HepG2 (cell line): Measurements from ENCODE around the gene SNX11. TPM values are rescaled to one million over a fixed set of nuclear protein-coding genes. Genes with fewer than 3 reads are reported as not detected.

Source experiments
- ATAC-seq: fragments of 200-7000 bp; cut with Tn5 transposase; 3 replicates; pipeline ENCODE4 v1.9.1; 2020; ENCODE audit warnings: mild to moderate bottlenecking, moderate library complexity
- BruUV-seq: library from RNA; stranded (reverse); fragments of 400-500 nt; replicated peaks from 2 replicates; lab custom pipeline; 2021; lab: Mats Ljungman, UMichigan
- CTCF ChIA-PET: fragments of 300-600 bp; formaldehyde crosslinking; extraction: SDS; loops from one replicate; lab custom pipeline; 2021; ENCODE audit warnings: low total read pairs, inconsistent platforms, low intra/inter-chr PET ratio; lab: Yijun Ruan, JAX
- POLR2A ChIA-PET: fragments of 350-600 bp; sonication (Branson Sonifier 250); formaldehyde crosslinking; loops from one replicate; lab custom pipeline; 2020; ENCODE audit warnings: antibody characterized with exemption, inconsistent platforms; lab: Yijun Ruan, JAX
- DNase-seq: peaks from one replicate; pipeline ENCODE4 v3.0.0-alpha.2; 2015; ENCODE audit warnings: low spot score
- FAIRE-seq: peaks from 3 replicates; lab custom pipeline; 2011; peaks lifted over from hg19 to GRCh38; lab: Jason Lieb, UNC
- H2AFZ ChIP-seq: one replicate; pipeline ENCODE4 v1.6.1; 2011; ENCODE audit warnings: low read length, inconsistent platforms
- H3K27ac ChIP-seq: fragments of 300-600 bp; 3 replicates; pipeline ENCODE4 v1.8.0; 2011; ENCODE audit warnings: mixed run types, mild to moderate bottlenecking, mixed read lengths, low read length, inconsistent platforms; ENCODE audit not compliant: insufficient read depth; ENCODE audit errors: extremely low read length
- H3K27me3 ChIP-seq, 2 experiments: fragments of 200-600 bp in 1 of 2; 2 replicates in 1 of 2; 3 replicates in 1 of 2; pipeline versions ENCODE4 v1.6.0 to v1.8.0; 2011; ENCODE audit warnings: low read length in 2 of 2, mild to moderate bottlenecking in 2 of 2, moderate library complexity in 2 of 2, inconsistent platforms in 1 of 2; ENCODE audit not compliant: insufficient read depth in 2 of 2, control insufficient read depth in 1 of 2
- H3K36me3 ChIP-seq, 2 experiments: fragments of 200-600 bp in 1 of 2; replicated peaks in 1 of 2; 2 replicates in 1 of 2; 3 replicates in 1 of 2; pipeline versions ENCODE4 v1.5.1 to v1.8.0; 2011; ENCODE audit warnings: low read length in 2 of 2, inconsistent platforms in 1 of 2; ENCODE audit not compliant: insufficient read depth in 2 of 2, control insufficient read depth in 1 of 2
- H3K4me1 ChIP-seq: 2 replicates; pipeline ENCODE4 v1.5.1; 2012; ENCODE audit warnings: low read length, inconsistent platforms; ENCODE audit not compliant: insufficient read depth
- H3K4me2 ChIP-seq: 2 replicates; pipeline ENCODE4 v1.6.0; 2011; ENCODE audit warnings: low read depth, low read length, inconsistent platforms
- H3K4me3 ChIP-seq, 3 experiments: fragments of 200-600 bp in 1 of 3; sonication (generic), shearing (Covaris generic) in 1 of 3; replicated peaks in 1 of 3; 2 replicates each; pipeline ENCODE4 v1.5.1; 2011 to 2016; ENCODE audit warnings: low read length in 3 of 3, inconsistent platforms in 2 of 3, low read depth in 2 of 3, mild to moderate bottlenecking in 2 of 3, control low read depth in 1 of 3, mixed read lengths in 1 of 3; ENCODE audit not compliant: insufficient read depth in 1 of 3
- H3K79me2 ChIP-seq: one replicate; pipeline ENCODE4 v1.6.1; 2011; ENCODE audit warnings: low read length, inconsistent platforms; ENCODE audit not compliant: insufficient read depth
- H3K9ac ChIP-seq: 2 replicates; pipeline ENCODE4 v1.6.0; 2011; ENCODE audit warnings: mild to moderate bottlenecking, low read depth, low read length, inconsistent platforms; ENCODE audit not compliant: insufficient read depth
- H3K9me3 ChIP-seq: 2 replicates; pipeline ENCODE4 v1.5.1; 2012; ENCODE audit warnings: mild to moderate bottlenecking, low read length
- H4K20me1 ChIP-seq: 2 replicates; pipeline ENCODE4 v1.6.0; 2011; ENCODE audit warnings: inconsistent platforms, mild to moderate bottlenecking, low read length, moderate library complexity; ENCODE audit not compliant: insufficient read depth
- E2F5 ChIP-seq: sonication (generic); formaldehyde crosslinking; conservative IDR thresholded peaks from 2 replicates; pipeline ENCODE4 v1.4.0; 2020; ENCODE audit warnings: missing genetic modification reagents
- EHMT2 ChIP-seq: fragments of 200-600 bp; sonication (generic); IDR thresholded peaks from 2 replicates; pipeline ENCODE4 v1.7.0; 2017; ENCODE audit warnings: antibody characterized with exemption, low read depth, low read length, borderline replicate concordance
- IKZF1 ChIP-seq: fragments of 450-650 bp; IDR thresholded peaks from 2 replicates; pipeline ENCODE4 v1.7.1; 2016
- NCOA1 ChIP-seq: sonication (generic); formaldehyde crosslinking; IDR thresholded peaks from 2 replicates; pipeline ENCODE4 v1.9.0; 2021; ENCODE audit warnings: missing genetic modification reagents
- NCOA5 ChIP-seq: sonication (generic); formaldehyde crosslinking; IDR thresholded peaks from 2 replicates; pipeline ENCODE4 v1.4.0; 2020; ENCODE audit warnings: missing genetic modification reagents
- NONO ChIP-seq, 2 experiments: fragments of 450-650 bp in 1 of 2; sonication (generic) in 1 of 2; formaldehyde crosslinking in 1 of 2; IDR thresholded peaks in 1 of 2; conservative IDR thresholded peaks in 1 of 2; 2 replicates each; pipeline versions ENCODE4 v1.6.1 to v1.8.0; 2017 to 2022; ENCODE audit warnings: mild to moderate bottlenecking in 1 of 2, missing genetic modification reagents in 1 of 2, moderate library complexity in 1 of 2
- NR2F6 ChIP-seq, 2 experiments: IDR thresholded peaks; 2 replicates each; pipeline ENCODE4 v1.6.1; 2016; ENCODE audit warnings: antibody characterized with exemption in 1 of 2, mild to moderate bottlenecking in 1 of 2
- PHF8 ChIP-seq: sonication (generic); formaldehyde crosslinking; IDR thresholded peaks from 2 replicates; pipeline ENCODE4 v1.5.0; 2020; ENCODE audit warnings: missing genetic modification reagents
- RXRB ChIP-seq: IDR thresholded peaks from 2 replicates; pipeline ENCODE4 v1.6.1; 2016; ENCODE audit warnings: borderline replicate concordance, missing genetic modification reagents, missing compliant biosample characterization
- SP4 ChIP-seq: sonication (generic); formaldehyde crosslinking; IDR thresholded peaks from 2 replicates; pipeline ENCODE4 v1.8.1; 2023; ENCODE audit warnings: mild to moderate bottlenecking, missing genetic modification reagents
- SRF ChIP-seq: IDR thresholded peaks from 2 replicates; pipeline ENCODE4 v1.6.1; 2011; ENCODE audit warnings: mild to moderate bottlenecking, low read depth, low read length, moderate library complexity
- ZBTB33 ChIP-seq: sonication (generic); formaldehyde crosslinking; IDR thresholded peaks from 2 replicates; pipeline ENCODE4 v1.4.0; 2020; ENCODE audit warnings: missing genetic modification reagents
- ZNF121 ChIP-seq: sonication (generic); formaldehyde crosslinking; IDR thresholded peaks from 2 replicates; pipeline ENCODE4 v1.5.0; 2020; ENCODE audit warnings: mild to moderate bottlenecking, missing genetic modification reagents
- ZNF160 ChIP-seq: sonication (generic); formaldehyde crosslinking; IDR thresholded peaks from 2 replicates; pipeline ENCODE4 v1.8.0; 2022; ENCODE audit warnings: mild to moderate bottlenecking, inconsistent platforms, missing genetic modification reagents
- ZSCAN22 ChIP-seq: sonication (generic); formaldehyde crosslinking; IDR thresholded peaks from 2 replicates; pipeline ENCODE4 v1.4.0; 2020; ENCODE audit warnings: mild to moderate bottlenecking, missing genetic modification reagents
- WGBS: methylation state at CpG from one replicate; pipeline ENCODE4 v1.1.6; 2017; ENCODE audit warnings: low lambda C conversion rate; 5-methylcytosine and 5-hydroxymethylcytosine counted together
- in situ Hi-C: cut with HindIII; loops from 2 replicates; pipeline ENCODE4 v1.10.0; 2017; ENCODE audit warnings: low pct_unique_long_range_greater_than_20kb; ENCODE audit not compliant: extremely low pct_ligation_motif_present
- intact Hi-C: fragments of 100-400 bp; cut with micrococcal nuclease; formaldehyde crosslinking; loops from one replicate; pipeline ENCODE4 v1.10.0; 2022; ENCODE audit not compliant: unreplicated experiment
- polyA plus RNA-seq, 8 experiments: library from polyadenylated mRNA; depleted of rRNA in 3 of 8; stranded (reverse) in 7 of 8; unstranded in 1 of 8; fragments of >200 nt; fragmentation: Illumina TruSeq in 4 of 8; extraction: Trizol in 4 of 8; gene quantifications; 2 replicates each; pipeline versions ENCODE4 v1.2.1 to v1.2.3, GENCODE V29; 2011 to 2016; ENCODE audit warnings: low read depth in 4 of 8, missing spikeins in 1 of 8, mixed read lengths in 1 of 8; ENCODE audit not compliant: insufficient read depth in 1 of 8
- total RNA-seq, 5 experiments: library from RNA; depleted of rRNA; stranded (reverse); fragments of >200 nt; fragmentation: Illumina TruSeq; extraction: Trizol; gene quantifications; 2 replicates each; pipeline ENCODE4 v1.2.3, GENCODE V29; 2016; ENCODE audit warnings: low read depth in 1 of 5

The SNX11 gene
- total and polyA plus RNA-seq, 2 of the 13 experiments (the other 11 are each of a cell fraction or from before 2014, with no cell fraction given), result 12.9 to 14.0 TPM

- Histone ChIP-seq H3K4me2 (no peak overlapping the region), H3K9me3 (no peaks in the 10 kb centered on the region), H2AFZ (no peak overlapping the region), H3K4me1 (peaks cover 11% of the 10 kb centered on the region), H3K36me3 (no peaks in the 10 kb centered on the region), H3K9ac (no peak overlapping the region), H3K79me2 (no peaks in the 10 kb centered on the region), H4K20me1 (no peaks in the 10 kb centered on the region), H3K27ac (no peak overlapping the region), H3K4me3 (no peak overlapping the region), H3K27me3 (peaks cover 0 to 7% of the 10 kb centered on the region in 2 experiments; a peak in 2 of 5 replicates)
- FAIRE-seq (no peak), DNase-seq (no peak), ATAC-seq (no peak)
- POLR2A ChIA-PET, result no interaction called here
- no TSS peak for BruUV-seq
- no peak for TF ChIP-seq NCOA5 (CRISPR knock-in tag)
- TF ChIP-seq IKZF1, result no peak
- TF ChIP-seq ZNF121, result no peak
- no peak for TF ChIP-seq PHF8 (CRISPR knock-in tag)
- no peak for TF ChIP-seq ZBTB33
- no peak for TF ChIP-seq SRF
- in situ Hi-C loops, result loop anchor here (5.0 kb wide), 1 partner anchor 447 kb away; no protein-coding TSS in a partner anchor
- intact Hi-C loops, result loop anchor here (10.0 kb wide), 1 partner anchor 185 kb away; no protein-coding TSS in a partner anchor
- CTCF ChIA-PET, result no interaction called here
- WGBS, result 5% methylated on average over 4 of the region's 4 CpGs
Observed at GRCh38 chr17:48149787-48150463, 42.4 kb downstream of the SNX11 start.

GRCh38 chr17:48150597-48151001 is 43.0 kb downstream of the SNX11 start:
- no peaks in the 10 kb centered on the region for H3K36me3 ChIP-seq
- H3K27ac ChIP-seq, result no peak overlapping the region
- H2AFZ ChIP-seq, result no peak overlapping the region
- peaks cover 11% of the 10 kb centered on the region for H3K4me1 ChIP-seq
- no peaks in the 10 kb centered on the region for H3K9me3 ChIP-seq
- in situ Hi-C loops, result loop anchor here (5.0 kb wide), 1 partner anchor 447 kb away; no protein-coding TSS in a partner anchor
- no peak overlapping the region for H3K4me2 ChIP-seq
- H3K27me3 ChIP-seq, result peaks cover 0 to 7% of the 10 kb centered on the region in 2 experiments; a peak in 2 of 5 replicates
- no peaks in the 10 kb centered on the region for H3K79me2 ChIP-seq
- H4K20me1 ChIP-seq, result no peaks in the 10 kb centered on the region
- H3K9ac ChIP-seq, result no peak overlapping the region
- 34% methylated on average over 11 of the region's 11 CpGs for WGBS
- BruUV-seq, result no TSS peak
- ATAC-seq (no peak), FAIRE-seq (no peak), DNase-seq (no peak)
- CTCF ChIA-PET, result no interaction called here
- intact Hi-C loops, result loop anchor here (10.0 kb wide), 1 partner anchor 184 kb away; no protein-coding TSS in a partner anchor
- POLR2A ChIA-PET, result no interaction called here
- no peak overlapping the region for H3K4me3 ChIP-seq
- TF ChIP-seq SP4 (CRISPR knock-in tag) (no peak), ZSCAN22 (CRISPR knock-in tag) (no peak), RXRB (CRISPR knock-in tag) (no peak), EHMT2 (no peak), NONO (IDR thresholded peaks at IDR 0.05) (no peak), NONO (CRISPR knock-in tag; conservative IDR thresholded peaks at IDR 0.05) (no peak), E2F5 (CRISPR knock-in tag) (no peak), ZNF160 (CRISPR knock-in tag) (no peak), NR2F6 (IDR thresholded peaks at IDR 0.05) (no peak), NR2F6 (CRISPR knock-in tag; IDR thresholded peaks at IDR 0.05) (no peak), NCOA1 (CRISPR knock-in tag) (no peak)
